GM18519 (cell line): Measurements from ENCODE around the gene CD79A.

Experiments used
- ATAC-seq: cut with Tn5 transposase; IDR thresholded peaks from one replicate; pipeline ENCODE4 v1.9.1; 2021; ENCODE audit warnings: mild to moderate bottlenecking, moderate library complexity; ENCODE audit not compliant: unreplicated experiment, low FRiP score

Gene CD79A

DNA sequence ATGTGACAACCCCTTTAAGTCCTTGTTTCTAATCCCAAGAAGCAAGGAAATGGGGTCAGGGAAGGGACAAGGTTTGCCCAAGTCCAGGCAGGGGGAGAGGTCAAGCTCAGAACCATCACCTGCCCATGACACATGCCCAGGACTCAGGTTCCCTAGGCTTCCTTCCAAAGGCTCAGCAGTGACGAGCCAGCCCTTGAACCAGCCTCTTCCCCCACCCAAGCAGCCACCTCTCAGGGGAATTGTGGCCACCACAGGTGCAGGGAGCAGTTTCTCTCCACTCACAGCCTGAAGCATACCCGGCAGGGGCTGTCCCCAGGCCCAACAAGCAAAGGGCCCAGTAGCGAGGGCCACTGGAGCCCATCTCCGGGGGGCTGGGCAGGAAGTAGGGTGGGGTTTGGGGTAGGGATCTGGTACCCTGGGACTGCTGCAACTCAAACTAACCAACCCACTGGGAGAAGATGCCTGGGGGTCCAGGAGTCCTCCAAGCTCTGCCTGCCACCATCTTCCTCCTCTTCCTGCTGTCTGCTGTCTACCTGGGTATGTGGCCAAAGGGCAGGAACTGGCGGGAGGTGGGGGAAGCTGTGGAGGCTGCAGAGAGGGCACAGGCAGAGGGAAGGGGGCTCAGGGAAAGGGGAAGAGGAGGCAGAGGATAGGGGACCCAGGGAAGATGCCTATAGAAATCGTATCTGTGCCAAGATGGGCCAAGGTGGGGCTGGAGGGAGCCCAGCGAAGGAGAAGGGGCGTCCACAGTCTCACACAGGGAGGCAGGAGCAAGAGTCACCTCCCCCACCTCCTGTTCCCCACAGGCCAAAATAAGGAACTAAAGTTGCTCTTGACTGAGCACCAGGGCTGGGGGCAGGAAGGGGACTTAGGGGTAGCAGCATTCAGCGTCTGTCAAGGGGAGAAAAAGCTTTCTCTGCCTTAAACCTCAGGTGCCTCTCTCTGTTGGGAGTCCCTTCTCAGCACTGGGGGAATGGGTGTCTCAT, at the start of gene CD79A:
TSS of gene CD79A (plus strand) at position 433 of the 986 bp plus-strand sequence. CDS start at position 459, 26 bp downstream.
- ATAC-seq = peak; percentile 28

DNA sequence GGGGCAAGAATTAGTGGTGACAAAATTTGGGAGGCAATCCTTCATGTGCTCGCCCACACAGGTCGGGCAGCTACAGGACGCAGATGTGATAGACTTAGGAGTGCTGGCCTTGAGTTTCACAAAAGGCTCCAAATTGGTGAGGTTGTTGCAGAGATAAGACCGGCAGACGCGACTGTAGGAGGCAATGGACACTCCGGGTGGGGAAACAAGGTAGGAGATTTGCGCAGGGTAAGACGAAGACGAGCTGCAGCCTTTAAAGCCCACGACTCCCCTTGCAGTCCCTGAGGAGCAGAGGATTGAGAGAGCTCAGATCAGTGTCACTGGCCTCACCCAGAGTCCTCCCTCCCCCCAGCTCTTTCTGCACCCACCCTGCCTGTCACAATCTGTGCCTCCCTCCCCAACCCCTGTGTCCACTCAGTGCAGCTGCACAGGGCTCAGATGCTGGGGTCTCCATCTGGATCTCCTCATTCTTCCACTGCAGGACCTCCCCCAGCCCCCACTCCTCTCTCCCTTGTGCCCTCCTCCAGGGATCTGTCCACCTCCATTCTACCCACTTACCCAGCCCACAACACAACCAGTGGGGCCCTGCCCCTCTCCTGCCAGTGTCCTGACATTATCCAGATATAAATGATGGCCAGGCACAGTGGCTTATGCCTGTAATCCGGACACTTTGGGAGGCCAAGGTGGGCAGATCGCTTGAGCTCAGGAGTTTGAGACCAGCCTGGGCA, 38.9 kb upstream of the CD79A start:
- no peak for ATAC-seq

DNA sequence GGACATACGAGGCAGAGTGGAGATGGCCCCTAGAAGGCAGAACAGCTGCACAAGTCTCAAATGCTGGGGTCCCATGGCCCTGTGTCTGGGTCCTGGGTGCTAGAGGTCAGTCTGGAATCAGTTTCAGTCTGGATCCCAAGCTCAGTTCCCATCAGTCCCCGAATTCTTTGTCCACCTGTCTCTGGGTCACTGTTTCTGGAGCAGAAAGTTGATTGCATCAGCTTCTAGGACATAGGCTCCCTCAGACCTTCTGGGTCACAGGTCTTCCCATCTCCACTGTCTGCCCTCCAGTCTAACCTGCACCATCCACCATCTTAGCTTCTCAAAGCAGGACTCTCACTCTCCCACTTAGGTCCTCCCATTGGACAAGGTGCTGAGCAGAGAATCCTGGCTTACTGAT, 37.9 kb upstream of the CD79A start:
- no peak for ATAC-seq

GRCh38 chr19:41843371-41843770, 33.7 kb upstream of the CD79A start:
- ATAC-seq = no peak

DNA sequence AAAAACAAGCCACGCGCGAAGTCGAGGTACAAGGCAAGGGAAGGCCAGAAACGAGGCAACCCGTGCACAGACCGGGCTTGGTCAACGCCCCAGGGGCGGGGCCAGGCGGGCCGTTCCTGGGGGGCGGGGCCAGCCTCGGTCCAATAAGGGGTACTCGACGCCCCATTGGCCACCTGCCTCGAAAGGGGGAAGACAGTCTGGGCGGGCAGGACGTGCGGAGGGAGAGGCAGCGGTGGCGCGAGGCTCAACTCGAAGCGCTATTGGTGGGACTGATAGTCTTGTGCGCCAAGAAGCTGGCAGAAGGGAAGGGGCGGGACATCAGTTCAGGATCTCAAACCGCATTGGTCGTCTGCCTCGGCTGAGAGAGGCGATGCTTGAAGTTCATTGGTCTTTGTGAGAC, 32.5 kb upstream of the CD79A start, which contains the start of gene LYPD4:
TSS of gene LYPD4 (minus strand) at position 83 of the 400 bp plus-strand sequence. CDS start 5,398 bp downstream, outside the sequence.
- ATAC-seq = no peak

DNA sequence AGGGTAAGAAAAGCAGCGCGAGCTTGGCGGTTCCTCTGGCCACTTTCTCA, 32.3 kb upstream of the CD79A start, which contains the start of gene DMRTC2:
TSS of gene DMRTC2 (plus strand) at position 42 of the 50 bp plus-strand sequence. CDS start 2,387 bp downstream, outside the sequence.
- no peak for ATAC-seq

DNA sequence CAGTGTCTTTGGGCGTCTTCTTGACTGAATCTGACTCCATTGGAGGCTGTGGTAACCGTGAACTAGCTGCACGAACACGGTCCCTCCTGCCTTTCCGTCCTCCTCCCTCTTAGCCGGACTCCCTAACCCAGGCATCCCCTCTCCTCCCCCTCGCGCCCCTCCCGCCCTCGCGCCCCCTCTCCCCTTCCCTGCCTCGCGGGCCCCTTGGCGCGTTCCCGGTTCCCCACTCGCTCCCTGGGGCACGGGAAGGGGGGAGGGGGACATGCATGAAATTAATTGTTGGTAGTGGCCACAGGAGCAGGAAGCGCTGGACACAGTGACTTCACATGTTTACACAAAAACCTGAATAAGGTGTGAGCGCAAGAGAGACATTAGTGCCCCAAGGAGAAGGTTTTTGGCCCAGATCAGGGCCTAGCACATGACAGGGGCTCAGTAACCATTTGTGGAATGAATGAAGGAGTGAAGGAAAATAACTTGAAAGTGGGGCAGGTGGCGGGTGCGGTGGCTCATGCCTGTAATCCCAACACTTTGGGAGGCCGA, 32.0 kb upstream of the CD79A start:
- ATAC-seq = no peak

- no peak for ATAC-seq
Measured at GRCh38 chr19:41847351-41848105, 29.6 kb upstream of the CD79A start.

- ATAC-seq = no peak
Measured at GRCh38 chr19:41848666-41849065, 28.4 kb upstream of the CD79A start.

- no peak for ATAC-seq
Measured at GRCh38 chr19:41849067-41849466, 28.0 kb upstream of the CD79A start.

DNA sequence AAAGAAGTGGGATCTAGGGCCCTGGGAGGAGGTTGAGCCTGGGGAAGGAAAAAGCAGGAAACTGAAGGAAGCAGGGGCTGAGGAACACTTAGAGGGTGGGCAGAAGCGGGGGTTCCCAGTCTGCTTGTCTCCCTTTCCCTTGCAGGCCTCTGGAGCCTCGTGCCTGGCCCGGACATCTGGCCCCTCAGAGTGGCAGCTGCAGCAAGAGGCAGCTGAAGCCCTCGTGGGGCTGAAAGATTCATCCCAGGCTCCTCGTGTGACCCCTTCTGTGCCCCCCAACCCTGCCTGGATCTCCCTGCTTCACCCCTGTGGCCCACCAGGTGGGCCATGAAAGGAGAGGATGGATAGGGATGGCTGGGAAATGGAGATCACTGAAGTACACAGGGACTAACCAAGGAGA, 26.7 kb upstream of the CD79A start:
- no peak for ATAC-seq

DNA sequence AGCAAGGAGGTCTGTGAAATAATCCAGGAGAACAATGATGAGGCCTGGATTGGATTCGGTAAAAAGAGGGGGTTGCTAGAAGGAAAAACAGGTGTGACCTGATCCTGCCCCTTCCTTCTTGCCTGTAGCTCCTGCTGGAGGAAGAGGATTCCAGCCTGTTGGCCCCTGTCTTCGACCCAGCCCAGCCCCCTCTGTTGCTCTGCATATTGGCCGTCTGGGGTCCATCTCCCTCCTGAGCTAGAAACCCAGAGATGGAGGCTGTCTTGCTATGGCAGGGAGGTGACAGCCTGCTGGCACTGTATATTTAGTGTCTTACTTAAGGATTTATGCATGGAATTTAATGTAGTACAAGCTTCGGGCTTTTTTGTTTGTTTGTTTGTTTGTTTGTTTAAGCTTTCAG, 25.6 kb upstream of the CD79A start:
- ATAC-seq = no peak

- ATAC-seq = no peak
Measured at GRCh38 chr19:41853344-41853743, 23.7 kb upstream of the CD79A start.

DNA sequence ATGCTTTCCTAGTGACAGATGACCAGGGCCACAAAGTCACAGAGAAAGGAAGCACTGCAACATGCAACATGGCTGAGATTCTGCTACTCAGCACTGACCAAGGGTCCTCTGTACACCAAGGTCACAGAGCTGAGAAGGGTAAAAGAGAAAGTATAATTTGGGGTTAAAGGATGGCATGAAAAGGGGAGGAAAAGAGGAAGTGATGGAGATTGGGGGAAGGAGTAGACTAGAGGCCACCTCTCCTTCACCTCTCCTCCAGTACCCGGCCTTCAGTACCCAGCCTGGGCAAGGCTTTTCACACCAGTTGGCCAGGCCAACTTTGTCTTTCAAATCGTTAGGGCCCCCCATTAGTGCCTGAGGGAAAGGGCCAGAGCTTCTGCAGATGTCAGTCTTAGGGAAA, 23.3 kb upstream of the CD79A start:
- no peak for ATAC-seq

DNA sequence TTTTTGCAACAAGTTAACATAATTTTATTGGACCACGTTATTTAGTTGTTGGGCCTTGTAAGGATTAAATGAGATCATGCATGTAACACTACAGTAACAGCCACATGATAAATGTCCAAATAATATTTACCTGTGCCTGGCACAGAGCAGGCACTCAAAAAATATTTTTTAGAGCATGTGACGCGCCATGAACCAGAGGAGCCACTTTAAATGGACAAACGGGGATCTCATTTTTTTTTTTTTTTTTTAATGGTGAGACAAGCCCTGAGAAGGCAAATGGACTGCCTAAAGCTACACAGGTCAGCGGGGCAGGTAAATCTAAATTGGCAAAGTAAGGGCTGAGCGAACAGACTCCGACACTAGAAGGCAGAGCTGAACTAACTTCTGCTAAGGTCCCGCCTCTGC, 17.9 kb upstream of the CD79A start:
- no peak for ATAC-seq

- peak; percentile 64 for ATAC-seq
Measured at GRCh38 chr19:41859618-41860418, 17.3 kb upstream of the CD79A start, which contains the start of gene RPS19. Gene RPS19 (plus strand): TSS chr19:41860255. CDS start chr19:41860775, 520 bp downstream.

- no peak for ATAC-seq
Measured at GRCh38 chr19:41860419-41861115, 16.5 kb upstream of the CD79A start.

- no peak for ATAC-seq
Measured at GRCh38 chr19:41861116-41861768, 15.8 kb upstream of the CD79A start.

DNA sequence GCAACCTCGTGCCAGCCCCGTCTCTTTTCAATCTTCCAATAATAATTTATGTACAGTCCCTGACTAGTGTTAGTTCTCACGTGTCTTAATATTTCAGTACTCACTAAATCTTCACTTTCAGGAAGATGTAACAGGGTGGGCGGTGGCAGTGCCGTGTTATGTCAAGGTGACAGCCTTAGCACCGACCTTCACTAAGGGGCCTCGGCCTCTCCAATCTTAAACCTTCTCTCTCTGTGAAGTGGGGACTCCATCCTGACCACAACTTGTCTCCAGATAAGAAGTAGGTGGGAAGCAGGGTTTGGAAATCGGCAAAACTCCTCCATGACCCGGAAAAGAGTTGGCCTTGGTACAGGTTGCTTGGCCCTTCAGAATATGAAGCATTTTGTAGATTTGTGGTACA, 15.2 kb upstream of the CD79A start:
- no peak for ATAC-seq
